ENCODE measurements around the gene EIF5A. TPM values are rescaled to one million over a fixed set of nuclear protein-coding genes. Genes with fewer than 3 reads are reported as not detected.
A peak's percentile ranks its signal among the peaks of the same experiment; 100 is the strongest.

Gene EIF5A
- total and polyA plus RNA-seq, 2 of the 8 experiments (the other 6 are each of a cell fraction or from before 2014, with no cell fraction given): 717 to 1,172 TPM

GRCh38 chr17:7294614-7295153 is 12.7 kb upstream of the EIF5A start, which contains the start of gene YBX2 (continued):
- TF ChIP-seq SRF (IDR thresholded peaks at IDR 0.05; ENCODE audit: low read depth, low read length) (no peak), MAFK (IDR thresholded peaks at IDR 0.05; ENCODE audit: low read depth, low read length) (no peak), HDAC6 (IDR thresholded peaks at IDR 0.05; ENCODE audit: low read depth, low read length) (no peak)
- TF ChIP-seq, protein P1, sequence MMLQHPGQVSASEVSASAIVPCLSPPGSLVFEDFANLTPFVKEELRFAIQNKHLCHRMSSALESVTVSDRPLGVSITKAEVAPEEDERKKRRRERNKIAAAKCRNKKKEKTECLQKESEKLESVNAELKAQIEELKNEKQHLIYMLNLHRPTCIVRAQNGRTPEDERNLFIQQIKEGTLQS (IDR thresholded peaks at IDR 0.05; ENCODE audit: insufficient read depth, low read depth, low read length): peak; percentile 61

Measured in H1 (cell line).